WTC11 (cell line): ENCODE measurements around the gene CROCC2. TPM values are rescaled to one million over a fixed set of nuclear protein-coding genes. Genes with fewer than 3 reads are reported as not detected.

ENCODE experiments used
- ATAC-seq: fragments of 200-7000 bp; cut with Tn5 transposase; 2 replicates; pipeline ENCODE4 v1.10.0; 2021; ENCODE audit warnings: mild to moderate bottlenecking, moderate library complexity
- CTCF ChIA-PET: fragments of 300-600 bp; sonication (Branson Sonifier 250); formaldehyde crosslinking; loops from one replicate; lab custom pipeline; 2021; ENCODE audit warnings: antibody characterized with exemption; lab: Charles Lee
- POLR2A ChIA-PET: fragments of 350-600 bp; sonication (Branson Sonifier 250); formaldehyde crosslinking; loops from one replicate; lab custom pipeline; 2021; ENCODE audit warnings: antibody characterized with exemption; lab: Charles Lee
- DNase-seq: peaks from one replicate; pipeline ENCODE4 v3.0.0; 2021; ENCODE audit warnings: low spot score
- H3K27ac Mint-ChIP-seq: 2 replicates; pipeline ENCODE4 v1.8.0; 2021; ENCODE audit warnings: mixed read lengths
- H3K27me3 Mint-ChIP-seq: 2 replicates; pipeline ENCODE4 v1.8.0; 2021; ENCODE audit warnings: low read depth, mild to moderate bottlenecking, moderate library complexity, mixed read lengths
- H3K36me3 Mint-ChIP-seq: 2 replicates; pipeline ENCODE4 v1.8.0; 2021; ENCODE audit warnings: mixed read lengths
- H3K4me1 Mint-ChIP-seq: 2 replicates; pipeline ENCODE4 v1.8.0; 2022; ENCODE audit warnings: mixed read lengths
- H3K4me3 Mint-ChIP-seq: 2 replicates; pipeline ENCODE4 v1.8.0; 2021; ENCODE audit warnings: mild to moderate bottlenecking, moderate library complexity, mixed read lengths
- H3K9me3 Mint-ChIP-seq: 2 replicates; pipeline ENCODE4 v1.8.0; 2021; ENCODE audit warnings: mixed read lengths
- ATF2 ChIP-seq: sonication (generic); formaldehyde crosslinking; IDR thresholded peaks from 2 replicates; pipeline ENCODE4 v1.8.1; 2022; ENCODE audit warnings: low read depth, missing genetic modification reagents, borderline replicate concordance
- EMX1 ChIP-seq: fragments of 250-450 bp; sonication (Bioruptor Pico); IDR thresholded peaks from 2 replicates; pipeline ENCODE4 v1.8.0; 2021; ENCODE audit warnings: mild to moderate bottlenecking
- ERG ChIP-seq: fragments of 250-450 bp; sonication (Bioruptor Pico); IDR thresholded peaks from 2 replicates; pipeline ENCODE4 v1.8.0; 2021; ENCODE audit warnings: mild to moderate bottlenecking
- ESRRA ChIP-seq: sonication (generic); formaldehyde crosslinking; IDR thresholded peaks from 2 replicates; pipeline ENCODE4 v1.8.1; 2022; ENCODE audit warnings: mild to moderate bottlenecking, missing genetic modification reagents, borderline replicate concordance
- FOXK1 ChIP-seq: sonication (generic); formaldehyde crosslinking; IDR thresholded peaks from 2 replicates; pipeline ENCODE4 v1.8.0; 2022; ENCODE audit warnings: mild to moderate bottlenecking, moderate library complexity, missing genetic modification reagents
- GRHL2 ChIP-seq: fragments of 250-450 bp; sonication (Bioruptor Pico); IDR thresholded peaks from 2 replicates; pipeline ENCODE4 v1.8.0; 2022; ENCODE audit warnings: mild to moderate bottlenecking, moderate library complexity; ENCODE audit not compliant: insufficient replicate concordance, severe bottlenecking
- NFATC4 ChIP-seq: fragments of 250-450 bp; sonication (Bioruptor Pico); IDR thresholded peaks from 2 replicates; pipeline ENCODE4 v1.9.0; 2021; ENCODE audit warnings: mild to moderate bottlenecking
- NFE2L1 ChIP-seq: sonication (generic); formaldehyde crosslinking; IDR thresholded peaks from 2 replicates; pipeline ENCODE4 v1.8.1; 2023; ENCODE audit warnings: missing genetic modification reagents
- NR3C1 ChIP-seq: sonication (generic); formaldehyde crosslinking; conservative IDR thresholded peaks from 2 replicates; pipeline ENCODE4 v1.8.1; 2023; ENCODE audit warnings: low read depth, mild to moderate bottlenecking, missing genetic modification reagents
- PRDM15 ChIP-seq: sonication (generic); formaldehyde crosslinking; IDR thresholded peaks from 2 replicates; pipeline ENCODE4 v1.8.0; 2022; ENCODE audit warnings: missing genetic modification reagents
- SMAD3 ChIP-seq: sonication (generic); formaldehyde crosslinking; IDR thresholded peaks from 2 replicates; pipeline ENCODE4 v1.8.0; 2022; ENCODE audit warnings: missing genetic modification reagents, mild to moderate bottlenecking, borderline replicate concordance
- SOX15 ChIP-seq: fragments of 250-450 bp; sonication (Bioruptor Pico); IDR thresholded peaks from 2 replicates; pipeline ENCODE4 v1.9.0; 2021; ENCODE audit warnings: mild to moderate bottlenecking
- TCF7 ChIP-seq: sonication (generic); formaldehyde crosslinking; IDR thresholded peaks from 2 replicates; pipeline ENCODE4 v1.8.0; 2022; ENCODE audit warnings: mild to moderate bottlenecking, low read depth, missing genetic modification reagents, moderate library complexity
- TEAD1 ChIP-seq: sonication (generic); formaldehyde crosslinking; IDR thresholded peaks from 2 replicates; pipeline ENCODE4 v1.8.0; 2022; ENCODE audit warnings: mild to moderate bottlenecking, missing genetic modification reagents
- TEAD4 ChIP-seq: sonication (generic); formaldehyde crosslinking; IDR thresholded peaks from 2 replicates; pipeline ENCODE4 v1.8.0; 2022; ENCODE audit warnings: mild to moderate bottlenecking, missing genetic modification reagents
- USF1 ChIP-seq: sonication (generic); formaldehyde crosslinking; IDR thresholded peaks from 2 replicates; pipeline ENCODE4 v1.8.0; 2022; ENCODE audit warnings: mild to moderate bottlenecking, missing genetic modification reagents
- USF2 ChIP-seq: sonication (generic); formaldehyde crosslinking; IDR thresholded peaks from 2 replicates; pipeline ENCODE4 v1.8.1; 2023; ENCODE audit warnings: mild to moderate bottlenecking, missing genetic modification reagents, moderate library complexity
- ZNF425 ChIP-seq: fragments of 250-450 bp; sonication (Bioruptor Pico); conservative IDR thresholded peaks from 2 replicates; pipeline ENCODE4 v1.9.0; 2021; ENCODE audit warnings: mild to moderate bottlenecking
- total RNA-seq: library from RNA; stranded (reverse); gene quantifications from 3 replicates; pipeline ENCODE4 v1.2.3, GENCODE V29; 2021
- TF ChIP-seq, protein P1 (sequence below): sonication (generic); formaldehyde crosslinking; IDR thresholded peaks from 2 replicates; pipeline ENCODE4 v1.8.1; 2022; ENCODE audit warnings: missing genetic modification reagents, borderline replicate concordance
- TF ChIP-seq, protein P2 (sequence below): sonication (generic); formaldehyde crosslinking; IDR thresholded peaks from 2 replicates; pipeline ENCODE4 v1.8.0; 2022; ENCODE audit warnings: mild to moderate bottlenecking, missing genetic modification reagents

The CROCC2 gene
- total RNA-seq, 1 experiment from 2014 or later = not detected

DNA sequence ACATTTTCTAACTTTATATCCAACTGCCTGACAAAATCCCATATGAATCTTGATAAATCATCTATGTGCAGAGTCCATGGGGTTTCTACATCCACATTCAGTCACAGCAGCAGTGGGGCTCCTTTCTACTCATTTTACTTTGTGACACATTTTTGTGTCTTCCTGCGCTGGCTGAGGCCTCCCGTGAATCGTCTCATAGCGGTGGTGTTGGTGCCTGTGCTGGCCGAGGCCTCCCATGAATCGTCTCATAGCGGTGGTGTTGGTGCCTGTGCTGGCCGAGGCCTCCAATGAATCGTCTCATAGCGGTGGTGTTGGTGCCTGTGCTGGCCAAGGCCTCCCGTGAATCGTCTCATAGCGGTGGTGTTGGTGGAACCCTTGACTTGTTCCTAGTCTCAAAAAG, 109.3 kb downstream of the CROCC2 start:
- TF ChIP-seq USF2 (CRISPR knock-in tag) (no peak), PRDM15 (CRISPR knock-in tag) (no peak), FOXK1 (CRISPR knock-in tag) (no peak), SMAD3 (CRISPR knock-in tag) (no peak), USF1 (CRISPR knock-in tag) (no peak), SOX15 (no peak), TEAD4 (CRISPR knock-in tag) (no peak), NFATC4 (CRISPR knock-in tag) (no peak), ATF2 (CRISPR knock-in tag) (no peak), ERG (no peak), TEAD1 (no peak), TCF7 (CRISPR knock-in tag) (no peak), EMX1 (CRISPR knock-in tag) (no peak), ZNF425 (CRISPR knock-in tag) (no peak), GRHL2 (no peak), ESRRA (CRISPR knock-in tag) (no peak), NR3C1 (CRISPR knock-in tag) (no peak), NFE2L1 (CRISPR knock-in tag) (no peak)
- TF ChIP-seq, protein P1, sequence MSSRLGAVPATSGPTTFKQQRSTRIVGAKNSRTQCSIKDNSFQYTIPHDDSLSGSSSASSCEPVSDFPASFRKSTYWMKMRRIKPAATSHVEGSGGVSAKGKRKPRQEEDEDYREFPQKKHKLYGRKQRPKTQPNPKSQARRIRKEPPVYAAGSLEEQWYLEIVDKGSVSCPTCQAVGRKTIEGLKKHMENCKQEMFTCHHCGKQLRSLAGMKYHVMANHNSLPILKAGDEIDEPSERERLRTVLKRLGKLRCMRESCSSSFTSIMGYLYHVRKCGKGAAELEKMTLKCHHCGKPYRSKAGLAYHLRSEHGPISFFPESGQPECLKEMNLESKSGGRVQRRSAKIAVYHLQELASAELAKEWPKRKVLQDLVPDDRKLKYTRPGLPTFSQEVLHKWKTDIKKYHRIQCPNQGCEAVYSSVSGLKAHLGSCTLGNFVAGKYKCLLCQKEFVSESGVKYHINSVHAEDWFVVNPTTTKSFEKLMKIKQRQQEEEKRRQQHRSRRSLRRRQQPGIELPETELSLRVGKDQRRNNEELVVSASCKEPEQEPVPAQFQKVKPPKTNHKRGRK (CRISPR knock-in tag) = no peak
- TF ChIP-seq, protein P2, sequence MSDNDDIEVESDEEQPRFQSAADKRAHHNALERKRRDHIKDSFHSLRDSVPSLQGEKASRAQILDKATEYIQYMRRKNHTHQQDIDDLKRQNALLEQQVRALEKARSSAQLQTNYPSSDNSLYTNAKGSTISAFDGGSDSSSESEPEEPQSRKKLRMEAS (CRISPR knock-in tag) = no peak
- H3K4me1 Mint-ChIP-seq = no peaks in the 10 kb centered on the region
- H3K27ac Mint-ChIP-seq = peak overlapping the region; percentile 7; the same call in 1 of the 2 replicates
- ATAC-seq = no peak
- ChIA-PET CTCF (no interaction called here), POLR2A (no interaction called here)
- no peaks in the 10 kb centered on the region for H3K27me3 Mint-ChIP-seq
- peaks cover 3% of the 10 kb centered on the region; the same call in 1 of the 2 replicates for H3K9me3 Mint-ChIP-seq
- no peaks in the 10 kb centered on the region for H3K36me3 Mint-ChIP-seq
- no peak for DNase-seq
- H3K4me3 Mint-ChIP-seq = no peak overlapping the region
